HEK293 (cell line): Measurements from ENCODE around the gene SLC4A1AP.

Experiments used
- BCL11A ChIP-seq: fragments of 450-650 bp; formaldehyde crosslinking; IDR thresholded peaks from 2 replicates; pipeline ENCODE4 v1.5.1; 2016; ENCODE audit warnings: low read depth, missing biosample characterization, missing genetic modification characterization
- HOXA7 ChIP-seq: sonication (generic); formaldehyde crosslinking; IDR thresholded peaks from 2 replicates; pipeline ENCODE4 v1.8.1; 2022; ENCODE audit warnings: missing genetic modification reagents, borderline replicate concordance
- KLF16 ChIP-seq: fragments of 450-650 bp; formaldehyde crosslinking; IDR thresholded peaks from 2 replicates; pipeline ENCODE4 v1.5.1; 2017; ENCODE audit warnings: missing biosample characterization, missing genetic modification characterization
- KLF8 ChIP-seq: fragments of 450-650 bp; formaldehyde crosslinking; IDR thresholded peaks from 2 replicates; pipeline ENCODE4 v1.5.1; 2016; ENCODE audit warnings: missing biosample characterization, missing genetic modification characterization
- PRDM10 ChIP-seq: fragments of 450-650 bp; formaldehyde crosslinking; IDR thresholded peaks from 2 replicates; pipeline ENCODE4 v1.5.1; 2016; ENCODE audit warnings: missing biosample characterization, missing genetic modification characterization
- SCRT2 ChIP-seq: fragments of 450-650 bp; formaldehyde crosslinking; IDR thresholded peaks from 2 replicates; pipeline ENCODE4 v1.5.1; 2016; ENCODE audit warnings: missing biosample characterization, missing genetic modification characterization
- SP2 ChIP-seq: fragments of 450-650 bp; formaldehyde crosslinking; IDR thresholded peaks from 2 replicates; pipeline ENCODE4 v1.5.1; 2016; ENCODE audit warnings: missing biosample characterization, missing genetic modification characterization
- TSHZ1 ChIP-seq: fragments of 450-650 bp; formaldehyde crosslinking; IDR thresholded peaks from 2 replicates; pipeline ENCODE4 v1.5.1; 2016; ENCODE audit warnings: missing biosample characterization, missing genetic modification characterization, borderline replicate concordance
- ZBTB21 ChIP-seq: fragments of 450-650 bp; formaldehyde crosslinking; IDR thresholded peaks from 2 replicates; pipeline ENCODE4 v1.5.1; 2017; ENCODE audit warnings: missing biosample characterization, missing genetic modification characterization
- ZNF148 ChIP-seq: fragments of 450-650 bp; formaldehyde crosslinking; IDR thresholded peaks from 2 replicates; pipeline ENCODE4 v1.5.0; 2017; ENCODE audit warnings: missing biosample characterization, missing genetic modification characterization, borderline replicate concordance
- ZNF169 ChIP-seq: fragments of 450-650 bp; formaldehyde crosslinking; IDR thresholded peaks from 2 replicates; pipeline ENCODE4 v1.5.1; 2016; ENCODE audit warnings: missing biosample characterization, missing genetic modification characterization
- ZNF174 ChIP-seq: fragments of 450-650 bp; formaldehyde crosslinking; IDR thresholded peaks from 2 replicates; pipeline ENCODE4 v1.5.0; 2017; ENCODE audit warnings: missing biosample characterization, mild to moderate bottlenecking, missing genetic modification characterization
- ZNF184 ChIP-seq: fragments of 450-650 bp; IDR thresholded peaks from 2 replicates; pipeline ENCODE4 v1.5.1; 2018; ENCODE audit warnings: missing biosample characterization, mild to moderate bottlenecking, missing genetic modification characterization
- ZNF223 ChIP-seq: fragments of 450-650 bp; formaldehyde crosslinking; IDR thresholded peaks from 2 replicates; pipeline ENCODE4 v1.5.1; 2016; ENCODE audit warnings: missing biosample characterization, missing genetic modification characterization
- ZNF274 ChIP-seq, 2 experiments: fragments of 200-500 bp in 1 of 2; fragments of 450-650 bp in 1 of 2; sonication (Bioruptor generic) in 1 of 2; formaldehyde crosslinking in 1 of 2; IDR thresholded peaks; 2 replicates each; pipeline versions ENCODE4 v1.5.1 to v1.6.1; 2014 to 2016; ENCODE audit warnings: borderline replicate concordance in 1 of 2, inconsistent platforms in 1 of 2, low read length in 1 of 2, missing biosample characterization in 1 of 2, missing genetic modification characterization in 1 of 2
- ZNF280D ChIP-seq: fragments of 450-650 bp; formaldehyde crosslinking; IDR thresholded peaks from 2 replicates; pipeline ENCODE4 v1.5.1; 2016; ENCODE audit warnings: missing biosample characterization, missing genetic modification characterization
- ZNF324 ChIP-seq: fragments of 450-650 bp; formaldehyde crosslinking; IDR thresholded peaks from 2 replicates; pipeline ENCODE4 v1.5.1; 2016; ENCODE audit warnings: missing biosample characterization, missing genetic modification characterization
- ZNF391 ChIP-seq: fragments of 450-650 bp; formaldehyde crosslinking; IDR thresholded peaks from 2 replicates; pipeline ENCODE4 v1.5.1; 2016; ENCODE audit warnings: low read depth, missing biosample characterization, missing genetic modification characterization, borderline replicate concordance
- ZNF473 ChIP-seq: fragments of 450-650 bp; formaldehyde crosslinking; IDR thresholded peaks from 2 replicates; pipeline ENCODE4 v1.5.1; 2017; ENCODE audit warnings: missing biosample characterization, missing genetic modification characterization
- ZNF530 ChIP-seq: fragments of 450-650 bp; formaldehyde crosslinking; IDR thresholded peaks from 2 replicates; pipeline ENCODE4 v1.5.1; 2016; ENCODE audit warnings: low read depth, missing biosample characterization, missing genetic modification characterization
- ZNF549 ChIP-seq: fragments of 450-650 bp; IDR thresholded peaks from 2 replicates; pipeline ENCODE4 v1.5.1; 2018; ENCODE audit warnings: missing biosample characterization, missing genetic modification characterization, mild to moderate bottlenecking, inconsistent platforms, moderate library complexity
- ZNF623 ChIP-seq: fragments of 450-650 bp; formaldehyde crosslinking; IDR thresholded peaks from 2 replicates; pipeline ENCODE4 v1.5.1; 2016; ENCODE audit warnings: missing biosample characterization, missing genetic modification characterization
- ZNF707 ChIP-seq: fragments of 450-650 bp; formaldehyde crosslinking; IDR thresholded peaks from 2 replicates; pipeline ENCODE4 v1.5.1; 2016; ENCODE audit warnings: missing biosample characterization, missing genetic modification characterization
- ZNF830 ChIP-seq: fragments of 450-650 bp; IDR thresholded peaks from 2 replicates; pipeline ENCODE4 v1.5.0; 2018; ENCODE audit warnings: missing biosample characterization, missing genetic modification characterization, low read depth, mild to moderate bottlenecking, moderate library complexity
- ZSCAN5A ChIP-seq: fragments of 450-650 bp; formaldehyde crosslinking; IDR thresholded peaks from 2 replicates; pipeline ENCODE4 v1.5.1; 2016; ENCODE audit warnings: missing biosample characterization, missing genetic modification characterization

SLC4A1AP gene

GRCh38 chr2:27720004-27720551 lies 56.4 kb downstream of the SLC4A1AP start (continued):
- TF ChIP-seq ZNF148, result peak; percentile 96
- TF ChIP-seq ZNF184 (tag by site-specific recombination), result peak; percentile 64; the same call in 1 of the 2 replicates
- no peak for TF ChIP-seq ZNF274 (IDR thresholded peaks at IDR 0.05; ENCODE audit: low read length)
- TF ChIP-seq ZNF274 (tag by site-specific recombination; IDR thresholded peaks at IDR 0.05; ENCODE audit: borderline replicate concordance), result no peak; the same call in 1 of the 2 replicates
- TF ChIP-seq ZNF280D (tag by site-specific recombination), result peak; percentile 89
- peak; percentile 44 for TF ChIP-seq ZNF623 (tag by site-specific recombination)
- TF ChIP-seq SCRT2 (tag by site-specific recombination), result peak; percentile 71; the same call in 1 of the 2 replicates
- no peak for TF ChIP-seq ZNF223 (tag by site-specific recombination)
- no peak for TF ChIP-seq ZNF549 (tag by site-specific recombination)
- peak; percentile 73; the same call in 1 of the 2 replicates for TF ChIP-seq KLF16 (tag by site-specific recombination)
- peak; percentile 66 for TF ChIP-seq PRDM10
- peak; percentile 78 for TF ChIP-seq ZNF169 (tag by site-specific recombination)
- peak; percentile 20; the same call in 1 of the 2 replicates for TF ChIP-seq SP2 (tag by site-specific recombination)
- TF ChIP-seq ZNF707, result peak; percentile 54; the same call in 1 of the 2 replicates
- TF ChIP-seq BCL11A (tag by site-specific recombination), result peak; percentile 84
- peak; percentile 94 for TF ChIP-seq ZNF324 (tag by site-specific recombination)
- TF ChIP-seq ZNF473 (tag by site-specific recombination), result peak; percentile 94; the same call in 1 of the 2 replicates
- no peak for TF ChIP-seq ZNF174 (tag by site-specific recombination)
- peak; percentile 72; the same call in 1 of the 2 replicates for TF ChIP-seq ZNF391 (tag by site-specific recombination)
- TF ChIP-seq ZNF530 (tag by site-specific recombination), result peak; percentile 94
- 0 out of 2 replicates have a peak, but pooled peaks have one; percentile 44 for TF ChIP-seq TSHZ1 (tag by site-specific recombination)
- TF ChIP-seq ZSCAN5A, result peak; percentile 90; the same call in 1 of the 2 replicates
- TF ChIP-seq ZBTB21 (tag by site-specific recombination), result peak; percentile 99
- TF ChIP-seq HOXA7, result no peak
- peak; percentile 82 for TF ChIP-seq KLF8 (tag by site-specific recombination)
- no peak for TF ChIP-seq ZNF830
